NCI-H2107 (cell line): Measurements from ENCODE around the gene TPTE.
"Not testable (repeated sequence)": the region's sequence is repeated elsewhere in the genome, so short reads cannot be mapped to it uniquely, and the experiment has no call there.

Experiments used
- DNase-seq: peaks from one replicate; lab custom pipeline; 2025; lab: John Stamatoyannopoulos, UW

TPTE gene

GRCh38 chr21:10617133-10617752 is 95.9 kb downstream of the TPTE start:
- DNase-seq: not testable (repeated sequence)

GRCh38 chr21:10627316-10627863 is 106.0 kb downstream of the TPTE start:
- DNase-seq: no peak

DNA sequence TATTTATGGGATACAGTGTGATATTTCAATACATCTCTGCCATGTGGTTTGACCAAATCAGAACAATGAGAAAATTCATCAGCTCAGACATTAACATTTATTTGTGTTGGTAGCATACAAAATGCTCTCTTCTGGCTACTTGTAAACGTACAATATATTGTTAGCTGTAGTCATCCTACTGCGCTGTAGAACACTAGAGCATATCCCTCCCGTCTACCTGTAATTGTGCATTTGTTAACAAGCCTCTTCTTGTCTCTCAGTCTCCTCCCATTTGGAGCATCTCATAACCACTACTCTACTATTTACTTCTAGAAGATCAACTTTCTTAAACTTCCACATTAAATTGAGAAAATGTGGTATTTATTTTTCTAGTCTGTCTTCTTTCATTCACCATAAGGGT is 107.9 kb downstream of the TPTE start:
- not testable (repeated sequence) for DNase-seq

DNA sequence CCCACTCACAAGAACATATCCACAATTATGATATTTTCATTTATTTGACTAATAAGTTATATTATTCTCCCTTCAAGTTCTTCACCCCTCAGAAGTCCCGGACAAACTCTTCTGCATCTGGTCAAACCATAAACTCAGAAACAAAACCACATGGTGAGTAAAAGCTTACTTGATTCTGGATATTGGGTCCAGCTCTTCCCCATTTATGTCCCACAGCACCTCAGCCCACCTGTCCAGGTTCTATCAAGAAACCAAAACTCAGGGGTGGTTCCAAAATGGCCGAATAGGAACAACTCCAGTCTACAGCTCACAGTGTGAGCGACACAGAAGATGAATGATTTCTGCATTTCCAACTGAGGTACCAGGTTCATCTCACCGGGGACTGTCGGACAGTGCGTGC is 109.4 kb downstream of the TPTE start:
- not testable (repeated sequence) for DNase-seq

GRCh38 chr21:10631316-10631715 is 109.9 kb downstream of the TPTE start:
- DNase-seq: not testable (repeated sequence)

GRCh38 chr21:10638144-10638543 is 116.8 kb downstream of the TPTE start:
- DNase-seq: not testable (repeated sequence)

DNA sequence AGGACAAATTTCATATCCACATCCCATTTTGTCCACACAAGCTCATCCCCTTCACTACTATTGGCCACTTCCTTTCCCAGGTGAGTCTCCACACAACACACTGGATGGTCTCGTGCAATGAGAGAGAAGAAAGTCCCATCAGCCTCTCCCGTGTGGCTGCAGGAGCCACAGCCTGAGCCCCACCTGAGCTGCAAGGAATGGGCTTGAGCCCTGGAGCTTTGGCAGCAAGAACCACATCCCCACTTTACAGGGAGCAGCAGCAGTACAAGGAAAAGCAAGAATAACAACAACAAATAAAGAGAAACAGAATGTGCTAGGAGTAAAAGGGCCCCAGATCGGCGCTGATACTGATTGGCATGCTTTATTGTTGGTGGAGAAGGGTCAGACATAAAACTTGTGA is 117.7 kb downstream of the TPTE start:
- no peak for DNase-seq

GRCh38 chr21:10639746-10640145 is 118.4 kb downstream of the TPTE start:
- DNase-seq: not testable (repeated sequence)

GRCh38 chr21:10640446-10640845 is 119.1 kb downstream of the TPTE start:
- DNase-seq: no peak

DNA sequence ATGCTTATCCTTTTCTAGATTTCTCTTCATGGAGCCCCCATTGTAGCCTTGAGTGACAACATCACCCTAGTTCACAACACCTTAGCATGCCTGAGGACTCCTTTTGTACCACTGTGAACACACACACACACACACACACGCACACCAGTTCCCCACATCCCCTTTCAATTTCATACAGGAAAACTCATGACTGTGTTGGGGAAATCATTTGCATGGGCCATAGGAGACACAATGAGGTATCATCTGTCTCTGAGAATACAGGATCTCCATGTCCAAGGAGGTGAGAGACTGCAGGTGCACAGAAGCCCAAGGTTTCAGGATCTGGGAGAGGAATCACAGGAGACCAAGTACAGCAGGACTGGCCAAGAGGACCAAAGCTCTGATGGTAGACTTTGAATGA is 119.7 kb downstream of the TPTE start:
- no peak for DNase-seq

GRCh38 chr21:10645667-10646066 is 124.3 kb downstream of the TPTE start:
- DNase-seq: not testable (repeated sequence)

DNA sequence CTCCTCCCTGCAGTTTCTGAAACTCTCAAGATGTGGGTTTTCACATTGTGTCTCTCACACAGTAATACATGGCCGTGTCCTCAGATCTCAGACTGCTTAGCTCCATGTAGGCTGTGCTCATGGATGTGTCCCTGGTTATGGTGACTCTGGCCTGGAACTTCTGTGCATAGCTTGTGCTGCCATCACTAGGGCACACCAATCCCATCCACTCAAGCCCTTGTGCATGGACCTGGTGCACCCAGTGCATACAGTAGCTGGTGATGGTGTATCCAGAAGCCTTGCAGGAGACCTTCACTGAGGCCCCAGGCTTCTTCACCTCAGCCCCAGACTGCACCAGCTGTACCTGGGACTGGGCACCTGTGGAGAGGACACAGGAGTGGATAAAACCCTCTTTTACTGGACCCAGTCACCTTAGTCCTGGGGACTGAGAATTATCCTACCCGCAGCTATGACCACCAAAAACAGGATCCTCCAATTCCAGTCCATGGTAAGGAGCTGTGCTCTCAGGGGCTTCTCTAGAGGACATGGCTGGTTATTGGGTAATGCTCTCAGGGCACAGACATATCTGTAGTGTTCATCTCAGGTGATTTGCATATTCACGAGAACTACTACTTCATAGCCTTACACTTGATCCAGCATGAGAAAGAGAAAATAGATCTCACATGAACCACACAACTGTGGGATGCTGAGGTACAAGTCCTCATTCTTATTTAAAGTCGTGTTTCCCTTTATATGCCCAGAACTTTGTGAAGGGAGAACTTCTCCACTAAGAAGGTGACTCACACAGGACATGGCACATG is 128.2 kb downstream of the TPTE start:
- not testable (repeated sequence) for DNase-seq

- DNase-seq: not testable (repeated sequence)
Observed at GRCh38 chr21:10650297-10650696, 128.9 kb downstream of the TPTE start.
